CD4-positive, alpha-beta T cell (primary cell): Measurements from ENCODE around the gene MGAT5. TPM values are rescaled to one million over a fixed set of nuclear protein-coding genes. Genes with fewer than 3 reads are reported as not detected.
A peak's percentile ranks its signal among the peaks of the same experiment; 100 is the strongest.

Experiments
- ATAC-seq: fragments of 200-7000 bp; cut with Tn5 transposase; one replicate; pipeline ENCODE4 v1.10.0; 2022; ENCODE audit warnings: mild to moderate bottlenecking; ENCODE audit not compliant: poor library complexity
- CTCF ChIA-PET: fragments of 350-600 bp; sonication (Branson Sonifier 250); formaldehyde crosslinking; loops from one replicate; lab custom pipeline; 2021; ENCODE audit warnings: antibody characterized with exemption, inconsistent platforms; lab: Charles Lee
- POLR2A ChIA-PET: fragments of 350-600 bp; sonication (Branson Sonifier 250); formaldehyde crosslinking; loops from one replicate; lab custom pipeline; 2021; ENCODE audit warnings: antibody characterized with exemption, inconsistent platforms; lab: Charles Lee
- DNase-seq, 14 experiments: peaks; one replicate each; pipeline ENCODE4 v3.0.0-alpha.2; 2013 to 2020; ENCODE audit warnings: mixed read lengths in 2 of 14
- H3K27ac ChIP-seq, 2 donors: one replicate each; pipeline versions ENCODE4 v1.5.1 to v1.7.0; 2013; ENCODE audit warnings: low read length in 2 of 2, low read depth in 1 of 2, mild to moderate bottlenecking in 1 of 2
- H3K27me3 ChIP-seq, 2 experiments: 1 replicate in 1 of 2; 2 replicates in 1 of 2; pipeline versions ENCODE4 v1.6.1 to v1.7.0; 2013; ENCODE audit warnings: low read length in 2 of 2, control low read depth in 1 of 2, mild to moderate bottlenecking in 1 of 2, moderate library complexity in 1 of 2; ENCODE audit not compliant: insufficient read depth in 2 of 2, control insufficient read depth in 1 of 2
- H3K36me3 ChIP-seq: one replicate; pipeline ENCODE4 v1.6.1; 2013; ENCODE audit warnings: low read length, control low read depth; ENCODE audit not compliant: insufficient read depth
- H3K4me1 ChIP-seq: one replicate; pipeline ENCODE4 v1.6.1; 2013; ENCODE audit warnings: low read length, control low read depth; ENCODE audit not compliant: insufficient read depth
- H3K4me3 ChIP-seq: one replicate; pipeline ENCODE4 v1.5.1; 2013; ENCODE audit warnings: mild to moderate bottlenecking, low read length, moderate library complexity
- H3K9me3 ChIP-seq, 2 experiments: 1 replicate in 1 of 2; 2 replicates in 1 of 2; pipeline versions ENCODE4 v1.6.1 to v1.7.0; 2013; ENCODE audit warnings: low read length in 2 of 2, mild to moderate bottlenecking in 2 of 2, control low read depth in 1 of 2, moderate library complexity in 1 of 2; ENCODE audit not compliant: control insufficient read depth in 1 of 2, insufficient read depth in 1 of 2
- H3K27ac Mint-ChIP-seq: one replicate; pipeline ENCODE4 v1.8.0; 2020; ENCODE audit warnings: mixed read lengths
- H3K27me3 Mint-ChIP-seq: one replicate; pipeline ENCODE4 v1.8.0; 2021; ENCODE audit warnings: mixed read lengths
- H3K36me3 Mint-ChIP-seq: one replicate; pipeline ENCODE4 v1.8.0; 2021; ENCODE audit warnings: low read depth, mixed read lengths
- H3K4me1 Mint-ChIP-seq: one replicate; pipeline ENCODE4 v1.8.0; 2021; ENCODE audit warnings: low read depth, mixed read lengths
- H3K4me3 Mint-ChIP-seq: one replicate; pipeline ENCODE4 v1.8.0; 2020; ENCODE audit warnings: mild to moderate bottlenecking, mixed read lengths
- H3K9me3 Mint-ChIP-seq: one replicate; pipeline ENCODE4 v1.8.0; 2020; ENCODE audit warnings: mixed read lengths
- CTCF ChIP-seq: fragments of 200-600 bp; IDR thresholded peaks from one replicate; pipeline ENCODE4 v1.8.0; 2022; ENCODE audit warnings: antibody characterized with exemption, mild to moderate bottlenecking
- intact Hi-C, 2 experiments: fragments of 100-400 bp; cut with DNase I in 1 of 2; cut with micrococcal nuclease in 1 of 2; formaldehyde crosslinking; loops; one replicate each; pipeline versions ENCODE4 v1.15.1 to v1.9.0; 2023 to 2025; cut with DNase I, micrococcal nuclease
- total RNA-seq, 174 experiments: library from RNA in 2 of 174; stranded (reverse) in 2 of 174; gene quantifications; one replicate each; pipeline ENCODE4 v1.2.3 and lab custom pipeline; 2021 to 2026

The MGAT5 gene
- total RNA-seq, 2 experiments from 2014 or later, result 77.5 to 77.8 TPM

GRCh38 chr2:134315471-134315870, 61.6 kb downstream of the MGAT5 start:
- Histone ChIP-seq H3K27ac (no peak overlapping the region), H3K4me1 (peaks cover 53% of the 10 kb centered on the region), H3K27me3 (no peaks in the 10 kb centered on the region), H3K36me3 (peaks cover 29% of the 10 kb centered on the region), H3K4me3 (no peak overlapping the region), H3K9me3 (no peaks in the 10 kb centered on the region)
- DNase-seq (no peak), ATAC-seq (no peak)
- H3K4me1 Mint-ChIP-seq, result peaks cover 90% of the 10 kb centered on the region
- POLR2A ChIA-PET, result no interaction called here
- H3K27me3 Mint-ChIP-seq, result no peaks in the 10 kb centered on the region
- H3K4me3 Mint-ChIP-seq, result no peak overlapping the region
- no peaks in the 10 kb centered on the region for H3K9me3 Mint-ChIP-seq
- TF ChIP-seq CTCF, result no peak
- peaks cover 49% of the 10 kb centered on the region for H3K36me3 Mint-ChIP-seq
- H3K27ac Mint-ChIP-seq, result peak overlapping the region; percentile 73
- intact Hi-C loops, result no loop called here
- CTCF ChIA-PET, result interaction anchor here (0.9 kb wide), 1 partner anchor 17 kb away, joined by 3 read pairs; no protein-coding TSS in a partner anchor

GRCh38 chr2:134319596-134320254, 65.9 kb downstream of the MGAT5 start:
- H3K27ac Mint-ChIP-seq, result peak overlapping the region; percentile 57
- peak in 2 of 14 experiments; percentile 27 to 31 for DNase-seq

GRCh38 chr2:134320930-134321329, 67.1 kb downstream of the MGAT5 start:
- peak overlapping the region; percentile 34 for H3K4me3 Mint-ChIP-seq
- H3K4me3 ChIP-seq, result no peak overlapping the region
- H3K9me3 Mint-ChIP-seq, result no peaks in the 10 kb centered on the region
- peak overlapping the region; percentile 57 for H3K27ac Mint-ChIP-seq
- peaks cover 32% of the 10 kb centered on the region for H3K4me1 ChIP-seq
- peaks cover 24% of the 10 kb centered on the region for H3K36me3 ChIP-seq
- no peaks in the 10 kb centered on the region for H3K27me3 Mint-ChIP-seq
- peaks cover 31% of the 10 kb centered on the region for H3K36me3 Mint-ChIP-seq
- DNase-seq, result peak in 11 of 14 experiments; percentile 4 to 69 (median 39)
- peaks cover 96% of the 10 kb centered on the region for H3K4me1 Mint-ChIP-seq
- POLR2A ChIA-PET, result no interaction called here
- no peaks in the 10 kb centered on the region for H3K9me3 ChIP-seq
- CTCF ChIA-PET, result interaction anchor here (1.2 to 1.8 kb wide), 2 partner anchors 76 to 203 kb away, joined by 4 to 5 read pairs; no protein-coding TSS in a partner anchor
- intact Hi-C loops, result loop anchor here in 1 of 2 experiments (5.0 kb wide), 2 partner anchors 39 to 74 kb away; no protein-coding TSS in a partner anchor
- no peaks in the 10 kb centered on the region for H3K27me3 ChIP-seq
- no peak for TF ChIP-seq CTCF
- ATAC-seq, result peak; percentile 69
- peak overlapping the region in 1 of 2 donors; percentile 42 for H3K27ac ChIP-seq

More at GRCh38 chr2:134319596-134320254, 65.9 kb downstream of the MGAT5 start:
- peak overlapping the region in 1 of 2 donors; percentile 42 for H3K27ac ChIP-seq
- H3K36me3 ChIP-seq, result peaks cover 29% of the 10 kb centered on the region
- ATAC-seq, result peak; percentile 65
- H3K36me3 Mint-ChIP-seq, result peaks cover 31% of the 10 kb centered on the region
- POLR2A ChIA-PET, result no interaction called here
- H3K9me3 Mint-ChIP-seq, result no peaks in the 10 kb centered on the region
- peaks cover 90% of the 10 kb centered on the region for H3K4me1 Mint-ChIP-seq
- no peaks in the 10 kb centered on the region for H3K27me3 Mint-ChIP-seq
- no peak for TF ChIP-seq CTCF
- intact Hi-C loops, result loop anchor here in 1 of 2 experiments (5.0 kb wide), 2 partner anchors 37 to 72 kb away; no protein-coding TSS in a partner anchor
- H3K4me1 ChIP-seq, result peaks cover 39% of the 10 kb centered on the region
- no peaks in the 10 kb centered on the region for H3K9me3 ChIP-seq
- no peak overlapping the region for H3K4me3 ChIP-seq
- peak overlapping the region; percentile 54 for H3K4me3 Mint-ChIP-seq
- CTCF ChIA-PET, result interaction anchor here (0.6 to 1.0 kb wide), 2 partner anchors 10 to 23 kb away, joined by 3 read pairs; no protein-coding TSS in a partner anchor
- no peaks in the 10 kb centered on the region for H3K27me3 ChIP-seq
